Astrocyte (in vitro differentiated cells and primary cell): Measurements from ENCODE around the gene DIP2C. TPM values are rescaled to one million over a fixed set of nuclear protein-coding genes. Genes with fewer than 3 reads are reported as not detected.

Experiments
- DNase-seq: peaks from one replicate; pipeline ENCODE4 v3.0.0-alpha.2; 2010; ENCODE audit warnings: low read depth
- FAIRE-seq: peaks from 2 replicates; lab custom pipeline; 2011; peaks lifted over from hg19 to GRCh38; lab: Jason Lieb, UNC
- H2AFZ ChIP-seq: 2 replicates; pipeline ENCODE4 v1.6.0; 2012; ENCODE audit warnings: low read depth, low read length, inconsistent platforms
- H3K27ac ChIP-seq: 2 replicates; pipeline ENCODE4 v1.5.1; 2011; ENCODE audit warnings: low read depth, low read length, inconsistent platforms
- H3K27me3 ChIP-seq: 2 replicates; pipeline ENCODE4 v1.6.0; 2011; ENCODE audit warnings: low read length, inconsistent platforms; ENCODE audit not compliant: insufficient read depth
- H3K36me3 ChIP-seq: 2 replicates; pipeline ENCODE4 v1.5.1; 2011; ENCODE audit warnings: low read length, inconsistent platforms; ENCODE audit not compliant: insufficient read depth
- H3K4me1 ChIP-seq: 2 replicates; pipeline ENCODE4 v1.5.1; 2011; ENCODE audit warnings: low read length, inconsistent platforms; ENCODE audit not compliant: insufficient read depth
- H3K4me2 ChIP-seq: 2 replicates; pipeline ENCODE4 v1.6.0; 2012; ENCODE audit warnings: low read length, inconsistent platforms
- H3K4me3 ChIP-seq: 2 replicates; pipeline ENCODE4 v1.5.1; 2011; ENCODE audit warnings: low read depth, mild to moderate bottlenecking, low read length, inconsistent platforms; ENCODE audit not compliant: insufficient read depth
- H3K79me2 ChIP-seq: 2 replicates; pipeline ENCODE4 v1.6.0; 2012; ENCODE audit warnings: mild to moderate bottlenecking, low read length, inconsistent platforms; ENCODE audit not compliant: insufficient read depth
- H3K9ac ChIP-seq: 2 replicates; pipeline ENCODE4 v1.6.0; 2012; ENCODE audit warnings: mild to moderate bottlenecking, low read length, inconsistent platforms
- H3K9me3 ChIP-seq: 2 replicates; pipeline ENCODE4 v1.5.1; 2012; ENCODE audit warnings: low read depth, mild to moderate bottlenecking, low read length, inconsistent platforms; ENCODE audit not compliant: insufficient read depth
- H4K20me1 ChIP-seq: 2 replicates; pipeline ENCODE4 v1.6.0; 2012; ENCODE audit warnings: low read length, inconsistent platforms; ENCODE audit not compliant: insufficient read depth
- H3K27ac Mint-ChIP-seq: one replicate; pipeline ENCODE4 v1.8.0; 2021; ENCODE audit warnings: mild to moderate bottlenecking, mixed read lengths; ENCODE audit not compliant: unreplicated experiment
- H3K27me3 Mint-ChIP-seq: one replicate; pipeline ENCODE4 v1.8.0; 2021; ENCODE audit warnings: low read depth, mixed read lengths; ENCODE audit not compliant: unreplicated experiment
- H3K36me3 Mint-ChIP-seq: one replicate; pipeline ENCODE4 v1.8.0; 2021; ENCODE audit warnings: low read depth, mixed read lengths; ENCODE audit not compliant: unreplicated experiment
- H3K4me1 Mint-ChIP-seq: one replicate; pipeline ENCODE4 v1.8.0; 2021; ENCODE audit warnings: low read depth, mixed read lengths; ENCODE audit not compliant: unreplicated experiment
- H3K4me3 Mint-ChIP-seq: one replicate; pipeline ENCODE4 v1.8.0; 2021; ENCODE audit warnings: mild to moderate bottlenecking, moderate library complexity, mixed read lengths; ENCODE audit not compliant: unreplicated experiment
- H3K9me3 Mint-ChIP-seq: one replicate; pipeline ENCODE4 v1.8.0; 2021; ENCODE audit warnings: mild to moderate bottlenecking, mixed read lengths; ENCODE audit not compliant: unreplicated experiment
- EZH2 ChIP-seq: IDR thresholded peaks from 2 replicates; pipeline ENCODE4 v1.6.1; 2012; ENCODE audit warnings: mild to moderate bottlenecking, low read length, inconsistent platforms; ENCODE audit not compliant: insufficient read depth
- total RNA-seq: library from RNA; stranded (reverse); gene quantifications from 2 replicates; pipeline ENCODE4 v1.2.1, GENCODE V29; 2021
- TF ChIP-seq, protein P1 (sequence below): IDR thresholded peaks from 2 replicates; pipeline ENCODE4 v1.5.1; 2011; ENCODE audit warnings: low read depth, mild to moderate bottlenecking, inconsistent platforms, low read length, moderate library complexity; ENCODE audit not compliant: insufficient read depth

Gene DIP2C
- total RNA-seq, 1 donor from 2014 or later, result 27.3 TPM

DNA sequence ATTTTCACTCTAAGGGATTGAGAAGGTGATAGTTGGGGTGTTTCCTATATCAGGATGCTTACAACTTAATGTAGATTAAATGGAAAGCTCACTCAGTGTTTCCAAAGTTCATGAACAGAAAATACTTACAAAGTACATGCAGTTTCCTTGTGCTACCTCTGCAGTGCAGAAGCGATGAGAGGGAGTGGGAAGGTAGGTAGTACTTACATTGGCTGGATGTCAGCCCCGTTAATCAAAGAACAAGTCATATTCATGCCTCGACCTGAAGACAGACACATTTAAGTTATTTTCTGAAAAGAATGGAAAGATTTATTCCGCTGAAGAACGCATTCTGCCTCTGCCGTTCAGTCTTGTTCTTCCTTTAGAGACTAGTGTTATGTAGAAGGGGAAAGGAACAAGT, 461.1 kb downstream of the DIP2C start:
- no peaks in the 10 kb centered on the region for H3K36me3 ChIP-seq
- no peaks in the 10 kb centered on the region for H3K9me3 ChIP-seq
- H3K27ac ChIP-seq, result no peak overlapping the region
- FAIRE-seq (no peak), DNase-seq (no peak)
- H4K20me1 ChIP-seq, result peaks cover 6% of the 10 kb centered on the region
- H3K4me1 Mint-ChIP-seq, result no peaks in the 10 kb centered on the region
- H3K27me3 Mint-ChIP-seq, result no peaks in the 10 kb centered on the region
- TF ChIP-seq EZH2, result no peak
- TF ChIP-seq, protein P1, sequence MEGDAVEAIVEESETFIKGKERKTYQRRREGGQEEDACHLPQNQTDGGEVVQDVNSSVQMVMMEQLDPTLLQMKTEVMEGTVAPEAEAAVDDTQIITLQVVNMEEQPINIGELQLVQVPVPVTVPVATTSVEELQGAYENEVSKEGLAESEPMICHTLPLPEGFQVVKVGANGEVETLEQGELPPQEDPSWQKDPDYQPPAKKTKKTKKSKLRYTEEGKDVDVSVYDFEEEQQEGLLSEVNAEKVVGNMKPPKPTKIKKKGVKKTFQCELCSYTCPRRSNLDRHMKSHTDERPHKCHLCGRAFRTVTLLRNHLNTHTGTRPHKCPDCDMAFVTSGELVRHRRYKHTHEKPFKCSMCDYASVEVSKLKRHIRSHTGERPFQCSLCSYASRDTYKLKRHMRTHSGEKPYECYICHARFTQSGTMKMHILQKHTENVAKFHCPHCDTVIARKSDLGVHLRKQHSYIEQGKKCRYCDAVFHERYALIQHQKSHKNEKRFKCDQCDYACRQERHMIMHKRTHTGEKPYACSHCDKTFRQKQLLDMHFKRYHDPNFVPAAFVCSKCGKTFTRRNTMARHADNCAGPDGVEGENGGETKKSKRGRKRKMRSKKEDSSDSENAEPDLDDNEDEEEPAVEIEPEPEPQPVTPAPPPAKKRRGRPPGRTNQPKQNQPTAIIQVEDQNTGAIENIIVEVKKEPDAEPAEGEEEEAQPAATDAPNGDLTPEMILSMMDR, result no peak
- peaks cover 6% of the 10 kb centered on the region for H3K79me2 ChIP-seq
- no peak overlapping the region for H3K4me3 ChIP-seq
- H3K27ac Mint-ChIP-seq, result no peak overlapping the region
- H2AFZ ChIP-seq, result no peak overlapping the region
- no peaks in the 10 kb centered on the region for H3K9me3 Mint-ChIP-seq
- H3K4me2 ChIP-seq, result no peak overlapping the region
- H3K27me3 ChIP-seq, result no peaks in the 10 kb centered on the region
- peaks cover 3% of the 10 kb centered on the region for H3K36me3 Mint-ChIP-seq
- no peak overlapping the region for H3K9ac ChIP-seq
- no peak overlapping the region for H3K4me3 Mint-ChIP-seq
- no peaks in the 10 kb centered on the region for H3K4me1 ChIP-seq

- DNase-seq (peak; percentile 8), FAIRE-seq (no peak)
- H3K4me1 Mint-ChIP-seq, result no peaks in the 10 kb centered on the region
- H3K9me3 Mint-ChIP-seq, result no peaks in the 10 kb centered on the region
- H3K36me3 Mint-ChIP-seq, result peaks cover under 1% of the 10 kb centered on the region
- TF ChIP-seq EZH2, result no peak
- TF ChIP-seq, protein P1, result no peak
- no peaks in the 10 kb centered on the region for H3K27me3 ChIP-seq
- peaks cover 6% of the 10 kb centered on the region for H4K20me1 ChIP-seq
- H2AFZ ChIP-seq, result no peak overlapping the region
- H3K27ac ChIP-seq, result no peak overlapping the region
- no peaks in the 10 kb centered on the region for H3K27me3 Mint-ChIP-seq
- no peak overlapping the region for H3K27ac Mint-ChIP-seq
- no peak overlapping the region for H3K4me2 ChIP-seq
- no peak overlapping the region for H3K9ac ChIP-seq
- H3K4me3 Mint-ChIP-seq, result no peak overlapping the region
- H3K9me3 ChIP-seq, result no peaks in the 10 kb centered on the region
- H3K36me3 ChIP-seq, result no peaks in the 10 kb centered on the region
- H3K4me1 ChIP-seq, result no peaks in the 10 kb centered on the region
- H3K79me2 ChIP-seq, result peaks cover 6% of the 10 kb centered on the region
- no peak overlapping the region for H3K4me3 ChIP-seq
These were observed 462.5 kb downstream of the DIP2C start for GRCh38 chr10:227014-227413.

- no peaks in the 10 kb centered on the region for H3K9me3 ChIP-seq
- no peaks in the 10 kb centered on the region for H3K4me1 ChIP-seq
- DNase-seq (no peak), FAIRE-seq (no peak)
- H3K36me3 ChIP-seq, result peaks cover 3% of the 10 kb centered on the region
- Mint-ChIP-seq H3K4me1 (no peaks in the 10 kb centered on the region), H3K36me3 (peaks cover 3% of the 10 kb centered on the region), H3K4me3 (no peak overlapping the region), H3K27me3 (no peaks in the 10 kb centered on the region), H3K9me3 (no peaks in the 10 kb centered on the region), H3K27ac (no peak overlapping the region)
- peaks cover 6% of the 10 kb centered on the region for H4K20me1 ChIP-seq
- no peak overlapping the region for H3K9ac ChIP-seq
- no peak overlapping the region for H2AFZ ChIP-seq
- TF ChIP-seq, protein P1, result no peak
- no peak for TF ChIP-seq EZH2
- no peak overlapping the region for H3K27ac ChIP-seq
- H3K4me3 ChIP-seq, result no peak overlapping the region
- H3K4me2 ChIP-seq, result no peak overlapping the region
- no peaks in the 10 kb centered on the region for H3K27me3 ChIP-seq
- H3K79me2 ChIP-seq, result peaks cover 6% of the 10 kb centered on the region
These were observed 463.4 kb downstream of the DIP2C start for GRCh38 chr10:226018-226417.
